GM23338 (cell line): ENCODE data around the gene NPHP4. TPM values are rescaled to one million over a fixed set of nuclear protein-coding genes. Genes with fewer than 3 reads are reported as not detected.

Experiments
- ATAC-seq: fragments of 200-7000 bp; cut with Tn5 transposase; 3 replicates; pipeline ENCODE4 v1.9.1; 2020
- DNase-seq: peaks from one replicate; pipeline ENCODE4 v3.0.0-alpha.2; 2015; ENCODE audit warnings: low spot score
- H2AFZ ChIP-seq: fragments of 200-600 bp; sonication (generic); 2 replicates; pipeline ENCODE4 v1.8.0; 2016; ENCODE audit warnings: antibody characterized with exemption, mild to moderate bottlenecking, moderate library complexity
- H3F3A ChIP-seq: fragments of 200-600 bp; sonication (generic); replicated peaks from 2 replicates; pipeline ENCODE4 v1.8.0; 2017; ENCODE audit warnings: antibody characterized with exemption, mixed run types, low read depth
- H3K27ac ChIP-seq: fragments of 200-600 bp; sonication (generic); 2 replicates; pipeline ENCODE4 v1.6.1; 2016; ENCODE audit warnings: low read depth
- H3K27me3 ChIP-seq: fragments of 200-600 bp; sonication (generic); 2 replicates; pipeline ENCODE4 v1.8.0; 2016; ENCODE audit warnings: mild to moderate bottlenecking, mixed run types, moderate library complexity; ENCODE audit not compliant: insufficient read depth
- H3K36me3 ChIP-seq: fragments of 200-600 bp; sonication (generic); 2 replicates; pipeline ENCODE4 v1.8.0; 2016; ENCODE audit warnings: mild to moderate bottlenecking; ENCODE audit not compliant: insufficient read depth
- H3K4me1 ChIP-seq: fragments of 200-600 bp; sonication (generic); 2 replicates; pipeline ENCODE4 v1.8.0; 2016; ENCODE audit warnings: mild to moderate bottlenecking, moderate library complexity; ENCODE audit not compliant: insufficient read depth
- H3K4me2 ChIP-seq: fragments of 200-600 bp; sonication (generic); 2 replicates; pipeline ENCODE4 v1.7.1; 2017; ENCODE audit warnings: mixed run types
- H3K4me3 ChIP-seq: fragments of 200-600 bp; sonication (generic); 2 replicates; pipeline ENCODE4 v1.6.1; 2016; ENCODE audit warnings: mixed run types
- H3K79me2 ChIP-seq: fragments of 200-600 bp; sonication (generic); replicated peaks from 2 replicates; pipeline ENCODE4 v1.8.0; 2017; ENCODE audit warnings: mild to moderate bottlenecking; ENCODE audit not compliant: insufficient read depth
- H3K9me2 ChIP-seq: fragments of 200-600 bp; sonication (generic); 2 replicates; pipeline ENCODE4 v1.8.0; 2017; ENCODE audit not compliant: insufficient read depth
- H4K20me1 ChIP-seq: fragments of 200-600 bp; sonication (generic); replicated peaks from 2 replicates; pipeline ENCODE4 v1.8.0; 2017; ENCODE audit warnings: mild to moderate bottlenecking; ENCODE audit not compliant: insufficient read depth
- H3K27ac Mint-ChIP-seq: 2 replicates; pipeline ENCODE4 v1.8.0; 2020; ENCODE audit warnings: inconsistent platforms, mild to moderate bottlenecking, moderate library complexity, mixed read lengths
- H3K27me3 Mint-ChIP-seq: 3 replicates; pipeline ENCODE4 v1.8.0; 2022; ENCODE audit warnings: low read depth, mild to moderate bottlenecking, moderate library complexity, mixed read lengths, inconsistent platforms; ENCODE audit not compliant: insufficient read depth, poor library complexity
- H3K36me3 Mint-ChIP-seq: 3 replicates; pipeline ENCODE4 v1.8.0; 2021; ENCODE audit warnings: low read depth, mild to moderate bottlenecking, inconsistent platforms, moderate library complexity, mixed read lengths
- H3K4me1 Mint-ChIP-seq: 3 replicates; pipeline ENCODE4 v1.8.0; 2020; ENCODE audit warnings: mild to moderate bottlenecking, inconsistent platforms, mixed read lengths
- H3K4me3 Mint-ChIP-seq: 3 replicates; pipeline ENCODE4 v1.8.0; 2021; ENCODE audit warnings: moderate library complexity, mild to moderate bottlenecking, inconsistent platforms, mixed read lengths
- H3K9me3 Mint-ChIP-seq: 3 replicates; pipeline ENCODE4 v1.8.0; 2020; ENCODE audit warnings: moderate library complexity, mild to moderate bottlenecking, inconsistent platforms, mixed read lengths
- CREB1 ChIP-seq: fragments of 250-450 bp; sonication (Bioruptor Pico); IDR thresholded peaks from 2 replicates; pipeline ENCODE4 v1.5.0; 2020; ENCODE audit warnings: low read depth, mild to moderate bottlenecking, moderate library complexity
- EZH2 ChIP-seq: fragments of 200-600 bp; sonication (generic); IDR thresholded peaks from one replicate; pipeline ENCODE4 v1.8.0; 2017; ENCODE audit warnings: antibody characterized with exemption, mild to moderate bottlenecking, low read depth; ENCODE audit not compliant: unreplicated experiment
- EZH2phosphoT487 ChIP-seq: fragments of 200-600 bp; sonication (generic); IDR thresholded peaks from one replicate; pipeline ENCODE4 v1.8.1; 2018; ENCODE audit warnings: antibody characterized with exemption; ENCODE audit not compliant: unreplicated experiment
- JUNB ChIP-seq: IDR thresholded peaks from one replicate; pipeline ENCODE4 v1.6.1; 2016; ENCODE audit warnings: antibody characterized with exemption; ENCODE audit not compliant: unreplicated experiment
- NANOG ChIP-seq: IDR thresholded peaks from 2 replicates; pipeline ENCODE4 v1.6.1; 2016; ENCODE audit warnings: antibody characterized with exemption, borderline replicate concordance
- POLR2AphosphoS5 ChIP-seq: IDR thresholded peaks from 2 replicates; pipeline ENCODE4 v1.6.1; 2016; ENCODE audit warnings: antibody characterized with exemption, low read depth
- STAT1 ChIP-seq: IDR thresholded peaks from one replicate; pipeline ENCODE4 v1.6.1; 2016; ENCODE audit warnings: antibody characterized with exemption; ENCODE audit not compliant: unreplicated experiment
- ZNF114 ChIP-seq: fragments of 250-450 bp; sonication (Bioruptor Pico); IDR thresholded peaks from 2 replicates; pipeline ENCODE4 v1.5.0; 2020; ENCODE audit warnings: mild to moderate bottlenecking, moderate library complexity
- polyA plus RNA-seq: library from polyadenylated mRNA; unstranded; fragments of >200 nt; fragmentation: Nextera tagmentation; extraction: Ambion mirVana; gene quantifications from 2 replicates; pipeline ENCODE4 v1.2.1, GENCODE V29; 2016
- total RNA-seq: library from RNA; depleted of rRNA; stranded (reverse); fragments of >200 nt; shearing (Covaris generic); gene quantifications from 2 replicates; pipeline ENCODE4 v1.2.3, GENCODE V29; 2014
- TF ChIP-seq, protein P1 (sequence below): fragments of 250-450 bp; sonication (Bioruptor Pico); IDR thresholded peaks from 2 replicates; pipeline ENCODE4 v1.5.0; 2020; ENCODE audit warnings: mild to moderate bottlenecking, moderate library complexity
- TF ChIP-seq, protein P2 (sequence below), 2 experiments: fragments of 200-600 bp in 1 of 2; sonication (generic) in 1 of 2; conservative IDR thresholded peaks; 2 replicates each; pipeline versions ENCODE4 v1.5.1 to v1.6.1; 2016 to 2017; ENCODE audit warnings: antibody characterized with exemption in 2 of 2, low read depth in 2 of 2, mild to moderate bottlenecking in 2 of 2, moderate library complexity in 1 of 2
- TF ChIP-seq, protein P3 (sequence below): IDR thresholded peaks from one replicate; pipeline ENCODE4 v1.6.1; 2018; ENCODE audit warnings: antibody characterized with exemption; ENCODE audit not compliant: unreplicated experiment

The NPHP4 gene
- total and polyA plus RNA-seq, 2 experiments from 2014 or later: 2.5 to 12.4 TPM

DNA sequence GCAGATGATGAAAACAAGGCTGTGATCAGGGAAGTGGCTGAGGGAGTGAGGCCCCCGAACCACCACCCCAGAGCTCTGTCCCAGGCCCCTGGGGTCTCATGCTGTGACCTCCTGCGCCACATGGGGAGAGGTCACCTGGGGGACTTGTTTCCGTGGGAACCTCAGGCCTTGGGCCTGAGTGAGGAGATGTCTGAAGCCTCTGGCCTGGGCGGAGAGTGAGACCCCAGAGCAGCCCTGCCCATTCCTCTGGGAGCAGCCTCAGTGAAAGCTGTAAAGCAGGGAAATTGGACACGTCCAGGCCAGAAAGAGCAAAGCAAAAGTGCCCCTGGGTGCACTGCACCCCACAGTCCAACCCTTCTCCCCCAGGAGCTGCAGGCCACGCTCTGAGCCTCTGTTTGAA lies 16.5 kb upstream of the NPHP4 start:
- no peak overlapping the region for H3K4me3 ChIP-seq

DNA sequence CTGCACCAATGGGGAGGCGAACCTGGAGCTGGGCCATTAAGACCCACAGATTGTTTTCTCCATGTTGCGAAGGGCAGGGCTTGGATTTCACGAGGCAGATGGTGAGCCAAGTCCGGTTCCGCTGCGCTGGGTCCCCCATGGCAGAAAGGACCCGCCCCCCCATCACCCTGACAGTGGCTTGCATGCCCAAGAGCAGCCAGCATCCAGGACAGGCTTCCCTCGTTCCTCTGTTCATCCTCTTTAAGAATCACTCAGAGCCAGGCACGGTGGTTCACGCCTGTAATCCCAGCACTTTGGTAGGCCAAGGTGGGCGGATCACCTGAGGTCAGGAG lies 15.8 kb upstream of the NPHP4 start:
- no peak for ATAC-seq
- H3K4me2 ChIP-seq: no peak overlapping the region
- DNase-seq: no peak
- H3K36me3 ChIP-seq: no peaks in the 10 kb centered on the region
- no peaks in the 10 kb centered on the region for H3K4me1 ChIP-seq
- peaks cover 13% of the 10 kb centered on the region for H3K27me3 Mint-ChIP-seq
- no peak overlapping the region for H3K27ac Mint-ChIP-seq
- no peaks in the 10 kb centered on the region for H3F3A ChIP-seq
- H3K79me2 ChIP-seq: no peaks in the 10 kb centered on the region
- no peak overlapping the region for H3K4me3 Mint-ChIP-seq
- no peak overlapping the region for H3K27ac ChIP-seq
- no peaks in the 10 kb centered on the region for H3K27me3 ChIP-seq
- H2AFZ ChIP-seq: no peak overlapping the region
- H3K36me3 Mint-ChIP-seq: no peaks in the 10 kb centered on the region
- no peaks in the 10 kb centered on the region for H3K9me2 ChIP-seq
- peaks cover 3% of the 10 kb centered on the region; the same call in 1 of the 3 replicates for H3K9me3 Mint-ChIP-seq
- peaks cover 16% of the 10 kb centered on the region for H3K4me1 Mint-ChIP-seq
- H3K4me3 ChIP-seq: no peak overlapping the region
- H4K20me1 ChIP-seq: no peaks in the 10 kb centered on the region; the same call in 1 of the 2 replicates
- TF ChIP-seq, protein P1, sequence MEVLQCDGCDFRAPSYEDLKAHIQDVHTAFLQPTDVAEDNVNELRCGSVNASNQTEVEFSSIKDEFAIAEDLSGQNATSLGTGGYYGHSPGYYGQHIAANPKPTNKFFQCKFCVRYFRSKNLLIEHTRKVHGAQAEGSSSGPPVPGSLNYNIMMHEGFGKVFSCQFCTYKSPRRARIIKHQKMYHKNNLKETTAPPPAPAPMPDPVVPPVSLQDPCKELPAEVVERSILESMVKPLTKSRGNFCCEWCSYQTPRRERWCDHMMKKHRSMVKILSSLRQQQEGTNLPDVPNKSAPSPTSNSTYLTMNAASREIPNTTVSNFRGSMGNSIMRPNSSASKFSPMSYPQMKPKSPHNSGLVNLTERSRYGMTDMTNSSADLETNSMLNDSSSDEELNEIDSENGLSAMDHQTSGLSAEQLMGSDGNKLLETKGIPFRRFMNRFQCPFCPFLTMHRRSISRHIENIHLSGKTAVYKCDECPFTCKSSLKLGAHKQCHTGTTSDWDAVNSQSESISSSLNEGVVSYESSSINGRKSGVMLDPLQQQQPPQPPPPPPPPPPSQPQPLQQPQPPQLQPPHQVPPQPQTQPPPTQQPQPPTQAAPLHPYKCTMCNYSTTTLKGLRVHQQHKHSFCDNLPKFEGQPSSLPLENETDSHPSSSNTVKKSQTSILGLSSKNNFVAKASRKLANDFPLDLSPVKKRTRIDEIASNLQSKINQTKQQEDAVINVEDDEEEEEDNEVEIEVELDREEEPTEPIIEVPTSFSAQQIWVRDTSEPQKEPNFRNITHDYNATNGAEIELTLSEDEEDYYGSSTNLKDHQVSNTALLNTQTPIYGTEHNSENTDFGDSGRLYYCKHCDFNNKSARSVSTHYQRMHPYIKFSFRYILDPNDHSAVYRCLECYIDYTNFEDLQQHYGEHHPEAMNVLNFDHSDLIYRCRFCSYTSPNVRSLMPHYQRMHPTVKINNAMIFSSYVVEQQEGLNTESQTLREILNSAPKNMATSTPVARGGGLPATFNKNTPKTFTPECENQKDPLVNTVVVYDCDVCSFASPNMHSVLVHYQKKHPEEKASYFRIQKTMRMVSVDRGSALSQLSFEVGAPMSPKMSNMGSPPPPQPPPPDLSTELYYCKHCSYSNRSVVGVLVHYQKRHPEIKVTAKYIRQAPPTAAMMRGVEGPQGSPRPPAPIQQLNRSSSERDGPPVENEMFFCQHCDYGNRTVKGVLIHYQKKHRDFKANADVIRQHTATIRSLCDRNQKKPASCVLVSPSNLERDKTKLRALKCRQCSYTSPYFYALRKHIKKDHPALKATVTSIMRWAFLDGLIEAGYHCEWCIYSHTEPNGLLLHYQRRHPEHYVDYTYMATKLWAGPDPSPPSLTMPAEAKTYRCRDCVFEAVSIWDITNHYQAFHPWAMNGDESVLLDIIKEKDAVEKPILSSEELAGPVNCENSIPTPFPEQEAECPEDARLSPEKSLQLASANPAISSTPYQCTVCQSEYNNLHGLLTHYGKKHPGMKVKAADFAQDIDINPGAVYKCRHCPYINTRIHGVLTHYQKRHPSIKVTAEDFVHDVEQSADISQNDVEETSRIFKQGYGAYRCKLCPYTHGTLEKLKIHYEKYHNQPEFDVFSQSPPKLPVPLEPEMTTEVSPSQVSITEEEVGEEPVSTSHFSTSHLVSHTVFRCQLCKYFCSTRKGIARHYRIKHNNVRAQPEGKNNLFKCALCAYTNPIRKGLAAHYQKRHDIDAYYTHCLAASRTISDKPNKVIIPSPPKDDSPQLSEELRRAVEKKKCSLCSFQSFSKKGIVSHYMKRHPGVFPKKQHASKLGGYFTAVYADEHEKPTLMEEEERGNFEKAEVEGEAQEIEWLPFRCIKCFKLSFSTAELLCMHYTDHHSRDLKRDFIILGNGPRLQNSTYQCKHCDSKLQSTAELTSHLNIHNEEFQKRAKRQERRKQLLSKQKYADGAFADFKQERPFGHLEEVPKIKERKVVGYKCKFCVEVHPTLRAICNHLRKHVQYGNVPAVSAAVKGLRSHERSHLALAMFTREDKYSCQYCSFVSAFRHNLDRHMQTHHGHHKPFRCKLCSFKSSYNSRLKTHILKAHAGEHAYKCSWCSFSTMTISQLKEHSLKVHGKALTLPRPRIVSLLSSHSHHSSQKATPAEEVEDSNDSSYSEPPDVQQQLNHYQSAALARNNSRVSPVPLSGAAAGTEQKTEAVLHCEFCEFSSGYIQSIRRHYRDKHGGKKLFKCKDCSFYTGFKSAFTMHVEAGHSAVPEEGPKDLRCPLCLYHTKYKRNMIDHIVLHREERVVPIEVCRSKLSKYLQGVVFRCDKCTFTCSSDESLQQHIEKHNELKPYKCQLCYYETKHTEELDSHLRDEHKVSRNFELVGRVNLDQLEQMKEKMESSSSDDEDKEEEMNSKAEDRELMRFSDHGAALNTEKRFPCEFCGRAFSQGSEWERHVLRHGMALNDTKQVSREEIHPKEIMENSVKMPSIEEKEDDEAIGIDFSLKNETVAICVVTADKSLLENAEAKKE (CRISPR knock-in tag): no peak
- TF ChIP-seq EZH2 (no peak), EZH2phosphoT487 (no peak), STAT1 (no peak), NANOG (no peak), CREB1 (CRISPR knock-in tag) (no peak), ZNF114 (no peak), POLR2AphosphoS5 (no peak), JUNB (no peak)
- TF ChIP-seq, protein P2, sequence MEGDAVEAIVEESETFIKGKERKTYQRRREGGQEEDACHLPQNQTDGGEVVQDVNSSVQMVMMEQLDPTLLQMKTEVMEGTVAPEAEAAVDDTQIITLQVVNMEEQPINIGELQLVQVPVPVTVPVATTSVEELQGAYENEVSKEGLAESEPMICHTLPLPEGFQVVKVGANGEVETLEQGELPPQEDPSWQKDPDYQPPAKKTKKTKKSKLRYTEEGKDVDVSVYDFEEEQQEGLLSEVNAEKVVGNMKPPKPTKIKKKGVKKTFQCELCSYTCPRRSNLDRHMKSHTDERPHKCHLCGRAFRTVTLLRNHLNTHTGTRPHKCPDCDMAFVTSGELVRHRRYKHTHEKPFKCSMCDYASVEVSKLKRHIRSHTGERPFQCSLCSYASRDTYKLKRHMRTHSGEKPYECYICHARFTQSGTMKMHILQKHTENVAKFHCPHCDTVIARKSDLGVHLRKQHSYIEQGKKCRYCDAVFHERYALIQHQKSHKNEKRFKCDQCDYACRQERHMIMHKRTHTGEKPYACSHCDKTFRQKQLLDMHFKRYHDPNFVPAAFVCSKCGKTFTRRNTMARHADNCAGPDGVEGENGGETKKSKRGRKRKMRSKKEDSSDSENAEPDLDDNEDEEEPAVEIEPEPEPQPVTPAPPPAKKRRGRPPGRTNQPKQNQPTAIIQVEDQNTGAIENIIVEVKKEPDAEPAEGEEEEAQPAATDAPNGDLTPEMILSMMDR (conservative IDR thresholded peaks at IDR 0.05; ENCODE audit: low read depth in 2 of 2): no peak
- TF ChIP-seq, protein P3, sequence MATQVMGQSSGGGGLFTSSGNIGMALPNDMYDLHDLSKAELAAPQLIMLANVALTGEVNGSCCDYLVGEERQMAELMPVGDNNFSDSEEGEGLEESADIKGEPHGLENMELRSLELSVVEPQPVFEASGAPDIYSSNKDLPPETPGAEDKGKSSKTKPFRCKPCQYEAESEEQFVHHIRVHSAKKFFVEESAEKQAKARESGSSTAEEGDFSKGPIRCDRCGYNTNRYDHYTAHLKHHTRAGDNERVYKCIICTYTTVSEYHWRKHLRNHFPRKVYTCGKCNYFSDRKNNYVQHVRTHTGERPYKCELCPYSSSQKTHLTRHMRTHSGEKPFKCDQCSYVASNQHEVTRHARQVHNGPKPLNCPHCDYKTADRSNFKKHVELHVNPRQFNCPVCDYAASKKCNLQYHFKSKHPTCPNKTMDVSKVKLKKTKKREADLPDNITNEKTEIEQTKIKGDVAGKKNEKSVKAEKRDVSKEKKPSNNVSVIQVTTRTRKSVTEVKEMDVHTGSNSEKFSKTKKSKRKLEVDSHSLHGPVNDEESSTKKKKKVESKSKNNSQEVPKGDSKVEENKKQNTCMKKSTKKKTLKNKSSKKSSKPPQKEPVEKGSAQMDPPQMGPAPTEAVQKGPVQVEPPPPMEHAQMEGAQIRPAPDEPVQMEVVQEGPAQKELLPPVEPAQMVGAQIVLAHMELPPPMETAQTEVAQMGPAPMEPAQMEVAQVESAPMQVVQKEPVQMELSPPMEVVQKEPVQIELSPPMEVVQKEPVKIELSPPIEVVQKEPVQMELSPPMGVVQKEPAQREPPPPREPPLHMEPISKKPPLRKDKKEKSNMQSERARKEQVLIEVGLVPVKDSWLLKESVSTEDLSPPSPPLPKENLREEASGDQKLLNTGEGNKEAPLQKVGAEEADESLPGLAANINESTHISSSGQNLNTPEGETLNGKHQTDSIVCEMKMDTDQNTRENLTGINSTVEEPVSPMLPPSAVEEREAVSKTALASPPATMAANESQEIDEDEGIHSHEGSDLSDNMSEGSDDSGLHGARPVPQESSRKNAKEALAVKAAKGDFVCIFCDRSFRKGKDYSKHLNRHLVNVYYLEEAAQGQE: no peak

More for the DNA sequence above, 16.5 kb upstream of the NPHP4 start:
- Histone ChIP-seq H3K36me3 (no peaks in the 10 kb centered on the region), H3K27me3 (no peaks in the 10 kb centered on the region), H3K4me2 (no peak overlapping the region), H3F3A (no peaks in the 10 kb centered on the region), H3K4me1 (no peaks in the 10 kb centered on the region), H3K9me2 (no peaks in the 10 kb centered on the region), H2AFZ (no peak overlapping the region), H3K79me2 (no peaks in the 10 kb centered on the region), H4K20me1 (no peaks in the 10 kb centered on the region; the same call in 1 of the 2 replicates), H3K27ac (no peak overlapping the region)
- Mint-ChIP-seq H3K27ac (no peak overlapping the region), H3K4me1 (peaks cover 11% of the 10 kb centered on the region), H3K9me3 (peaks cover 3% of the 10 kb centered on the region; the same call in 1 of the 3 replicates), H3K4me3 (no peak overlapping the region), H3K36me3 (no peaks in the 10 kb centered on the region), H3K27me3 (peaks cover 13% of the 10 kb centered on the region)
- TF ChIP-seq STAT1 (no peak), JUNB (no peak), CREB1 (CRISPR knock-in tag) (no peak)
- no peak for DNase-seq
- no peak for ATAC-seq
